ENCODE data around the gene FUNDC2.
"Not testable (repeated sequence)": the region's sequence is repeated elsewhere in the genome, so short reads cannot be mapped to it uniquely, and the experiment has no call there.

Gene FUNDC2

GRCh38 chrX:155026727-155027508 is at the start of gene FUNDC2:
FUNDC2 (plus strand) TSS chrX:155026844; CDS start chrX:155026939, 95 bp downstream.
- DNase-seq (ENCODE audit: low read depth) = peak; percentile 89

- DNase-seq (ENCODE audit: low read depth) = no peak
Measured at GRCh38 chrX:154979629-154980028, 47.0 kb upstream of the FUNDC2 start.

GRCh38 chrX:154980330-154981115 is 46.1 kb upstream of the FUNDC2 start:
- DNase-seq (ENCODE audit: low read depth) = peak; percentile 55

GRCh38 chrX:154981116-154981411 is 45.6 kb upstream of the FUNDC2 start:
- no peak for DNase-seq (ENCODE audit: low read depth)

GRCh38 chrX:154986826-154987575 is 39.6 kb upstream of the FUNDC2 start:
- no peak for DNase-seq (ENCODE audit: low read depth)

- DNase-seq (ENCODE audit: low read depth) = no peak
Measured at GRCh38 chrX:154987940-154988339, 38.7 kb upstream of the FUNDC2 start.

- no peak for DNase-seq (ENCODE audit: low read depth)
Measured at GRCh38 chrX:154988719-154989118, 37.9 kb upstream of the FUNDC2 start.

GRCh38 chrX:154990496-154990895 is 36.1 kb upstream of the FUNDC2 start:
- DNase-seq (ENCODE audit: low read depth) = no peak

- no peak for DNase-seq (ENCODE audit: low read depth)
Measured at GRCh38 chrX:154991039-154991438, 35.6 kb upstream of the FUNDC2 start.

- DNase-seq (ENCODE audit: low read depth) = no peak
Measured at GRCh38 chrX:154991476-154991875, 35.2 kb upstream of the FUNDC2 start.

GRCh38 chrX:154998204-154998880 is 28.3 kb upstream of the FUNDC2 start:
- no peak for DNase-seq (ENCODE audit: low read depth)

- DNase-seq (ENCODE audit: low read depth) = no peak
Measured at GRCh38 chrX:155000841-155001240, 25.8 kb upstream of the FUNDC2 start.

GRCh38 chrX:155001873-155002272 is 24.8 kb upstream of the FUNDC2 start:
- DNase-seq (ENCODE audit: low read depth) = no peak

- no peak for DNase-seq (ENCODE audit: low read depth)
Measured at GRCh38 chrX:155005190-155005589, 21.5 kb upstream of the FUNDC2 start.

GRCh38 chrX:155006379-155006778 is 20.3 kb upstream of the FUNDC2 start:
- not testable (repeated sequence) for DNase-seq (ENCODE audit: low read depth)

- DNase-seq (ENCODE audit: low read depth) = not testable (repeated sequence)
Measured at GRCh38 chrX:155006913-155007671, 19.6 kb upstream of the FUNDC2 start.

GRCh38 chrX:155008578-155008977 is 18.1 kb upstream of the FUNDC2 start:
- DNase-seq (ENCODE audit: low read depth) = not testable (repeated sequence)

GRCh38 chrX:155009994-155010472 is 16.6 kb upstream of the FUNDC2 start:
- DNase-seq (ENCODE audit: low read depth) = no peak

GRCh38 chrX:155020591-155020990 is 6.1 kb upstream of the FUNDC2 start:
- no peak for DNase-seq (ENCODE audit: low read depth)

GRCh38 chrX:155022585-155022984 is 4.1 kb upstream of the FUNDC2 start, which contains the start of gene F8:
F8 (minus strand) TSS chrX:155022723; CDS start chrX:155022552, 171 bp downstream.
- DNase-seq (ENCODE audit: low read depth) = no peak
